ENCODE results near the gene ZNF888. TPM values are rescaled to one million over a fixed set of nuclear protein-coding genes. Genes with fewer than 3 reads are reported as not detected.
"Not testable (repeated sequence)": the region's sequence is repeated elsewhere in the genome, so short reads cannot be mapped to it uniquely, and the experiment has no call there.

Gene ZNF888
- total RNA-seq, 1 donor from 2014 or later, result 0.43 TPM

DNA sequence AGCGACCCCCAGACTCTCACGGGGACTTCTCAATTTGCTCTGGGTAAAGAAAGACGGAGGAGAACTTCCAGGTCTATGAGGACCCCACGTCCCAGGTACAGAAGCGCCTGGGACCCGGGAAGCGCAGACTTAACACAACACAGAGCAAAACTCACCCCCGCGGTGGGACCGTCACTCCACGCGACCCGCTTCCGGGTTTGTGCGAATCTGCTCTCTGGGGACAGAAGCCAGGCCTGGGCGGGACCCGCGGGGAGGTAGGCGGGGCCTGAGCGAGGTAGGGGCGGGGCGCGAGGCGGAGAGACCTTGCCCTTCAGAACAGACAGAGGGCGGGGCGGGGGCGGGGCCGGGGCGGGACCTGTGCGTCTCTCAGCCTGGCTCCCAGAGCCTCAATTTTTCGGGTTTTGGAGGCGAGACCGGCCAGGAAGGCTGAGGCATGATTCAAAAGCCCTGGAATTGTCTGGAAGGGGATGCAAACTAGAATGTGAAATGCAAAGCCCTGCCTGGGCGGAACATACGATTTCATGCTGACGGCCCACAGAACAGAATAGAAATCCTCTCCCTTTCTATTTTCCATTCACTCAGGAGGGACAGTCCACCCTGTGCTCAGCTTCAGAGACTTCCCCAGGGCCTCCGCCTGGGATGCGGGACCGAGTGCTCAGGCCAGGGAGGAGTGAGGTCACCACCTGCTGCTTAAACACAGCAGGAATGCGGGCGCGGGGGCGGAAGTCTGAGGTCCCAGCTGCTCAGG, 19.3 kb upstream of the ZNF888 start:
- Histone ChIP-seq H3K27ac (peak overlapping the region; percentile 84 to 86), H3K27me3 (no peaks in the 10 kb centered on the region), H3K36me3 (no peaks in the 10 kb centered on the region), H3K4me1 (peaks cover 0 to 4% of the 10 kb centered on the region in 2 donors), H3K9me3 (peaks cover 6 to 17% of the 10 kb centered on the region in 2 donors), H3K4me3 (peak overlapping the region; percentile 59 to 78)
- TF ChIP-seq, protein P1, sequence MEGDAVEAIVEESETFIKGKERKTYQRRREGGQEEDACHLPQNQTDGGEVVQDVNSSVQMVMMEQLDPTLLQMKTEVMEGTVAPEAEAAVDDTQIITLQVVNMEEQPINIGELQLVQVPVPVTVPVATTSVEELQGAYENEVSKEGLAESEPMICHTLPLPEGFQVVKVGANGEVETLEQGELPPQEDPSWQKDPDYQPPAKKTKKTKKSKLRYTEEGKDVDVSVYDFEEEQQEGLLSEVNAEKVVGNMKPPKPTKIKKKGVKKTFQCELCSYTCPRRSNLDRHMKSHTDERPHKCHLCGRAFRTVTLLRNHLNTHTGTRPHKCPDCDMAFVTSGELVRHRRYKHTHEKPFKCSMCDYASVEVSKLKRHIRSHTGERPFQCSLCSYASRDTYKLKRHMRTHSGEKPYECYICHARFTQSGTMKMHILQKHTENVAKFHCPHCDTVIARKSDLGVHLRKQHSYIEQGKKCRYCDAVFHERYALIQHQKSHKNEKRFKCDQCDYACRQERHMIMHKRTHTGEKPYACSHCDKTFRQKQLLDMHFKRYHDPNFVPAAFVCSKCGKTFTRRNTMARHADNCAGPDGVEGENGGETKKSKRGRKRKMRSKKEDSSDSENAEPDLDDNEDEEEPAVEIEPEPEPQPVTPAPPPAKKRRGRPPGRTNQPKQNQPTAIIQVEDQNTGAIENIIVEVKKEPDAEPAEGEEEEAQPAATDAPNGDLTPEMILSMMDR (IDR thresholded peaks at IDR 0.05), result no peak
- DNase-seq (ENCODE audit: low spot score in 2 of 2), result peak; percentile 81 to 98
- intact Hi-C loops (cut with DNase I), result loop anchor here (1.0 to 10.0 kb wide), 8 partner anchors 19 to 1245 kb away; partner anchors contain the start of genes MBOAT7, ZNF160, ZNF320 and ZNF468

DNA sequence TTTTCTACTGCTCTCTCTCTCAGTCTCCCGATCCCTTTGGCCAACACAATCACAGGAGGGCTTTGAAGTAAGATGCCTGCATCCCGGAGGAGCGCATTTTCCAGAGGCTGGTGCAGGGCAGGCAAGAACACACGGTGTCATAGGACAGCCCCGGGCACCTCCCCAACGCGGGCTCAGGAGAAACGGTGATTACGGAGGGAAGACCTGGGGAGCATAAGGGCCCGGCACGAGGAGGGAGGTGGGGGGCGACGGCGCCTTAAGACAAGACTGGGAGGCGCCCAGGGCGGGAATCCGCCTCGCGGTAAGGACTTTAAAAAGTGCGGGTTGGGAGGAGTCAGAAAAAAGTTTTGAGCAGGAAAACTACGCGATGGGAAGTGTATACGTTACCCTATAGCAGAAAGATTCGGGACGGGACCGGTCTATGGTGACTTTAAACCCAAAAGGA, 18.7 kb upstream of the ZNF888 start:
- no peaks in the 10 kb centered on the region for H3K36me3 ChIP-seq
- peak in 1 of 2 donors; percentile 72 for DNase-seq (ENCODE audit: low spot score in 2 of 2)
- TF ChIP-seq, protein P1 (IDR thresholded peaks at IDR 0.05), result no peak
- H3K9me3 ChIP-seq, result peaks cover 0 to 11% of the 10 kb centered on the region in 2 donors
- H3K4me3 ChIP-seq, result peak overlapping the region; percentile 59 to 78
- intact Hi-C loops (cut with DNase I), result loop anchor here (1.0 to 10.0 kb wide), 8 partner anchors 19 to 1245 kb away; partner anchors contain the start of genes MBOAT7, ZNF160, ZNF320 and ZNF468
- peak overlapping the region; percentile 84 to 86 for H3K27ac ChIP-seq
- H3K27me3 ChIP-seq, result no peaks in the 10 kb centered on the region
- peaks cover 0 to 4% of the 10 kb centered on the region in 2 donors for H3K4me1 ChIP-seq

DNA sequence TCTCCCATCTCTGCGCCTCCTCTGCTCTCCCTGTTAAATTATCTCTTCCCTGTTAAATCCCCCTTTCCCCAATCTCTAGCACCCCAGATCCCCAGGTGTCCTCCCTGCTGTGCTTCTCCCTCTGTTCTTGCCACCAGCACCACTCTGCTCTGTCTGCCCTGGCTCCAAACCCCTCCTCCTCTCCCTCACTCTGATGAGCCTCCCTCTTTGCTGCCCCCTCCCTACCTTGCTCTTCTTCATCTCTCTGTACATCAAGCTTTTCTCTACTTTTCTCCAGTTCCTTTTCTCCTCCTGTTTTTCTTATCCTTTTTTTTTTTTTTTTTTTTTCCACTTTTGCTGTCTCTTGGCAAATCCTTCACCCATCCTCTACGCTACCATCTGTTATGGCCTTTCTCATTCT, 18.3 kb upstream of the ZNF888 start:
- Histone ChIP-seq H3K4me3 (peak overlapping the region in 1 of 2 donors; percentile 78), H3K27ac (peak overlapping the region; percentile 84 to 86)
- H3K27me3 ChIP-seq; DNase-seq (ENCODE audit: low spot score in 2 of 2); H3K9me3 ChIP-seq; H3K36me3 ChIP-seq; H3K4me1 ChIP-seq: not testable (repeated sequence)
- intact Hi-C loops (cut with DNase I), result loop anchor here (5.0 to 10.0 kb wide), 3 partner anchors 84 to 1246 kb away; partner anchors contain the start of genes MBOAT7, ZNF468 and ZNF600

DNA sequence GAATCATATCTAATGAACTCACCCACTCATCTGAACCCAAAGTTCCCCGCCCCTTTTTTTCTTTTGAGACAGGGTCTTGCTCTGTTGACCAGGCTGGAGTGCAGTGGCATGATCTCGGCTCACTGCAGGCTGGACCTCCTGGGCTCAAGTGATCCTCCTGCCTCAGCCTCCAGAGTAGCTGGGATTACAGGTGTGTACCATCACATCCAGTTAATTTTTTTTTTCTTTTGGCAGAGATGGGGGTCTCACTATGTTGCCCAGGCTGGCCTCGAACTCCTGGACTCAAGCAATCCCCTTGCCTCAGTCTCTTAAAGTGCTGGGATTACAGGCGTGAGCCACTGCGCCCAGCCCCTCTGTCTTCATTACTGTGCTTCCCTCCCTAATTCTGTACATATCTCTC, 17.7 kb upstream of the ZNF888 start:
- not testable (repeated sequence) for DNase-seq (ENCODE audit: low spot score in 2 of 2)

DNA sequence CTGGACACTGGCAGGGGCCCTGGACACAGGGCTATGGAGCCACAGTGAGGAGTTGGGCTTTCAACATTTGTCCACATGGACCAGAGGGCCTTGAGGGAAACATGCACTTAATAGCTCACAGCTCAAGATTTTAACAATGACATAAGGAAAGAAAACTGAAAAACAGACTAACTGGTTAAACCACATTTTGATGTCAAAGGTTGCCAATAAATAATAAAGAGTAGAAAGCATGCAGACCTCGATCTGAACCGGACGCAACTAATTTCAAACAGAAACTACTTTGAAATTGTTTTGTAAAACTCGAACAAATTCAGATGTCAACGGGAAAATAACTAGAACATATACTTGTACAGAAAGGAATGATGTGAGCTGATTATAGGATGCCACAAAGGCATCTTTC, 15.5 kb upstream of the ZNF888 start:
- peaks cover 0 to 5% of the 10 kb centered on the region in 2 donors for H3K36me3 ChIP-seq
- H3K9me3 ChIP-seq, result no peaks in the 10 kb centered on the region
- intact Hi-C loops (cut with DNase I), result no loop called here
- H3K27me3 ChIP-seq, result no peaks in the 10 kb centered on the region
- peaks cover 0 to 4% of the 10 kb centered on the region in 2 donors for H3K4me1 ChIP-seq
- no peak overlapping the region for H3K27ac ChIP-seq
- DNase-seq (ENCODE audit: low spot score in 2 of 2), result no peak
- no peak overlapping the region for H3K4me3 ChIP-seq
- TF ChIP-seq, protein P1 (IDR thresholded peaks at IDR 0.05), result no peak

More for the DNA sequence above, 17.7 kb upstream of the ZNF888 start:
- not testable (repeated sequence) for H3K27me3 ChIP-seq, H3K27ac ChIP-seq, H3K36me3 ChIP-seq, H3K9me3 ChIP-seq, H3K4me3 ChIP-seq, H3K4me1 ChIP-seq
- intact Hi-C loops (cut with DNase I), result loop anchor here (5.0 to 10.0 kb wide), 3 partner anchors 84 to 1246 kb away; partner anchors contain the start of genes MBOAT7, ZNF468 and ZNF600

DNA sequence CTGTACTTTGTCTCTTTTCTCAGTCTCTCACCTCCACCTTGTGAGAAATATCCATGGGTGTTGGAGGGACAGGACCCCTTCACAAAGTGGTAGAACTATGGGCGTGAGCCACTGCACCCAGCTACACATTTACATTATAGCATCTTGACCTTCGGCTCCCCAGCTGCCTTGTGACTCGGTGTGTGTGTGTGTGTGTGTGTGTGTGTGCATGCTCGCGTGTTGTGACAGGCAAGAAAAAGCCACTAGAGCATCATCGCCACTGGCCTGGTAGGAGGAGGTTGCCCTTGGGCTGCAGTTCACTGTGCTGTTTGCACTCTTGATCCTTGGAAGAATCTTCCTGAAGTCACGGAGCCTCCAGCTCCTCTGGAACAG, 13.7 kb upstream of the ZNF888 start:
- Histone ChIP-seq H3K9me3 (no peaks in the 10 kb centered on the region), H3K4me3 (no peak overlapping the region), H3K27me3 (no peaks in the 10 kb centered on the region), H3K36me3 (peaks cover 0 to 5% of the 10 kb centered on the region in 2 donors), H3K27ac (no peak overlapping the region), H3K4me1 (no peaks in the 10 kb centered on the region)
- TF ChIP-seq, protein P1 (IDR thresholded peaks at IDR 0.05), result no peak
- intact Hi-C loops (cut with DNase I), result no loop called here
- no peak for DNase-seq (ENCODE audit: low spot score in 2 of 2)

All from ascending aorta (tissue), 2 donors.